GM18861 (cell line): Measurements from ENCODE around the gene SKOR1.
A peak's percentile ranks its signal among the peaks of the same experiment; 100 is the strongest.

Source experiments
- ATAC-seq: cut with Tn5 transposase; IDR thresholded peaks from one replicate; pipeline ENCODE4 v1.9.1; 2021; ENCODE audit not compliant: unreplicated experiment

SKOR1 gene

DNA sequence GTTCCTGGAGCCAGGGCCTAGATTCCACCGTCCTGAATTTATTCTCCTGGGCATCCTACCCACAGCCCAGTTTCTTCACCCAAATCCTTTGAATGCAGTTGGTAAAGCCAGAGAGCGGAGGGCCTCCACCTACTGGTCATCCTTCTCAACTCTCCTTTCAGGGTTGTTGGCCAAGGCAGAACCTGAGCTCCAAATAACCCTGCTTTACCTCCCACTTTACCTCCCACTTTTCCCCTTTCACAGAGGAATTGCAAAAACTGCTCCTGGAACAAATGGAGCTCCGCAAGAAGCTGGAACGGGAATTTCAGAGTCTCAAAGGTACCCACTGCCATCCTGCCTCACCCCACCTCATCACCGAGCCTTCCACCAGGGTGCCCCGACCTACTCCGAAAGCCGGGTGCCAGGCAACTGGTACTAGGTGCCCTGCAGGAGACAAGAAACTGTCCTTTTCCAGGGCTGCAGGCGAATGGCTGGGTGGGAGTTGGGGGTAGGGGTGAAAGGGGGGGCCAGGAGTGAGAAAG lies 6.8 kb downstream of the SKOR1 start:
- no peak for ATAC-seq

DNA sequence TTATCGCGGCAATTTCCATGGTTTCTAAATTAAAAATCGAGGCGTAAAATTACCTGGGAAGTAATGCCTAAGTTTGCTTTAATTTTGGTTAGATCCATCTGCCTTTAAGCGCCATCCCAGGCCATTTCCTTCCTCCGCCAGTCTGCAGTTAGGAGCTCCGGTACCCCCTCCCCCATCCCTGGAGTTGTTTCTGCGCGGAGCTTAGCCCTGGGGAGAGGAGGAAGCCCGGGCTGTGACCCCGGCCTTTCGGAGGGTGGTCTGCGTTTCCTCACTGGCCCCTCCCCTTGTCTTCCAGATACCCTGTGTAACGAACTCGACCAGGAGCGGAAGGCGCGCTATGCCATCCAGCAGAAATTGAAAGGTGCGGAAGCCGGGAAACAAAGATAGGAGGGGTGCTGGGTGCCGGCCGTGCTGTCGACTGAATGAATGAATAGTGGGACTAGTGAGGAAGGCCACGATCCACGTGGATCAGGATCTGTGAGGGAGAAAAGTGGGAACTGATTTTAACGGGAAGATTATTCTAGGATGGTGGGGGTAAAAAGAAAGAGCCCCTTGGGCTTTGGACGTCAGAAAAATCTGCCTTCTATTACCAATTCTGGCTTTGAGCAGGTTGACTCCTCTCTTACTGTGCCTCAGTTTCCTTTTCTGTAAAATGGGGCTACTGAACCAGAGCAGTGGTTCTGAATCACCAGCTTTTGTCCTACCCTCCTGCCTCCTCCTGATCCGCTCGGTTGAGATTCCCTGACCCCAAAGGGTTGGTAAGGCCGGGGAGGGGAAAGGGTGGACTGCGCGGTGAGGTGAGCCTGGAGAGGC lies 7.8 kb downstream of the SKOR1 start:
- no peak for ATAC-seq

DNA sequence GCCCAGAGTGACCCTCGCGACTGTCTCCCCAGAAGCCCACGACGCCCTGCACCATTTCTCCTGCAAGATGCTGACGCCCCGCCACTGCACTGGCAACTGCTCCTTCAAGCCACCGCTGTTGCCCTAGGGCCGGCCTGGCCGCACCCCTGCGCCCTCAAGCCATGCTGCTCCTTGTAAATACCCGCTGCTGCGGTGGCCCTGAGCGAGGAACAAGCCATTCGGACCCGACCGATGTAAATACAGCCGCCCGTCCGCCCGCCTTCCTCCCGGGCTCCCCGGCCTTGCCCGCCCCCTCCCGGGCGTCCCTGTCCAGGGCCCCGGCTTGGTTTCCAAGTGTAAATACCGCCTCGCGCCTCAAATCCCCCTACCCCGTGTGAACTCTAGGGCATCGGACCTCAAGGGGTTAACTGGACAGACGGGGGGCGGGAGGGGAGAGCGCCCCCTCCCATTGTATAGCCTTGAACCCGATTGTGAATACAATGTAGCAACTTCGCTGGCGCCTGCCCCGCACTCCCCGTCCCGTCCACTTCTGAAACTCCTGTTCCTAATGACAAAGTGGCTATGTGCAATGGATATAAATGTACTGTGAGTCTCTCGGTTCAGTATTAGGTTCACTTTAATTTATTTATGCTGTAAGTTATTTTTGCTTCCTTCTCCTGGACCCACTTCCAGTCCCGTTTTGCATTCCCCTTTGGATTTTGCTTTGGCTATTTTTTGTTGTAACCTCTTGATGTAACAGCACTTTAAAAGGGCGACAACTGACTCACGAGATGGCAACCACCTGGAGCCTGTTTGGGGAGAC lies 8.6 kb downstream of the SKOR1 start:
- no peak for ATAC-seq

DNA sequence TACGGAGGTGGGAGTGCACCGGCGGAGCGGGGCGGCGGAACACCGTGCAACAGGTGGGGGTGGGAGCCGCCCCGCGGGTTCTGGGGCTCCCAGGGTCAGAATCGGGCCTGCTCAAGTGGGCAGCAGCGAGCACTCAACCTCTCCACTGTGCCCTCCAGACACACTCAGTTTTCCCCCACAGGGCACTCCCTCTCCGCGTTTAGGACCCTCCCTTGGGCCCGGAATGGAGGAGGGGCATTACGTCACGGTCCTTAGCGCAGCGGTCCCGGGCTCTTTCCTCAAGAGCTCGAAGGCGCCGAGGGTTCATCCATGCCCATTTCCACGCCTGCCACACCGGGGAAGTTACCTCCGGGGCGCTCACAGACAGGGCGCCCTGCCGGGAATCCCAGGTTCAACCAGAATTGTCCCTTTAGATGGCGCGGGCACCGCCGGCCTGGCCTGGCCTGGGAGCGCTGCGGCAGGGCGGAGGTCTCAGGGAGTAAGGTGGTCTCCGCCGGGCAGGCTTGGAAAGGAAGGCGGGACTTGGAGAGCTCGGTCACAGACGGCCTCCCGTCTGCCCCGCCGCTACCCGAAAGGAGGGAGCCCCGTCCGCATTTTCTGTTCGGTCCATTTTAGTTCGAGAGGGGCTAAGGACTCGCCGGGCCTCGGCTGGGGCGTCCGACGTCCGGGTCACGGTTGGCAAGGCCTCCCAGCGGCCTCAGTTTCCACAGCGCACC lies 9.4 kb downstream of the SKOR1 start:
- ATAC-seq = no peak

DNA sequence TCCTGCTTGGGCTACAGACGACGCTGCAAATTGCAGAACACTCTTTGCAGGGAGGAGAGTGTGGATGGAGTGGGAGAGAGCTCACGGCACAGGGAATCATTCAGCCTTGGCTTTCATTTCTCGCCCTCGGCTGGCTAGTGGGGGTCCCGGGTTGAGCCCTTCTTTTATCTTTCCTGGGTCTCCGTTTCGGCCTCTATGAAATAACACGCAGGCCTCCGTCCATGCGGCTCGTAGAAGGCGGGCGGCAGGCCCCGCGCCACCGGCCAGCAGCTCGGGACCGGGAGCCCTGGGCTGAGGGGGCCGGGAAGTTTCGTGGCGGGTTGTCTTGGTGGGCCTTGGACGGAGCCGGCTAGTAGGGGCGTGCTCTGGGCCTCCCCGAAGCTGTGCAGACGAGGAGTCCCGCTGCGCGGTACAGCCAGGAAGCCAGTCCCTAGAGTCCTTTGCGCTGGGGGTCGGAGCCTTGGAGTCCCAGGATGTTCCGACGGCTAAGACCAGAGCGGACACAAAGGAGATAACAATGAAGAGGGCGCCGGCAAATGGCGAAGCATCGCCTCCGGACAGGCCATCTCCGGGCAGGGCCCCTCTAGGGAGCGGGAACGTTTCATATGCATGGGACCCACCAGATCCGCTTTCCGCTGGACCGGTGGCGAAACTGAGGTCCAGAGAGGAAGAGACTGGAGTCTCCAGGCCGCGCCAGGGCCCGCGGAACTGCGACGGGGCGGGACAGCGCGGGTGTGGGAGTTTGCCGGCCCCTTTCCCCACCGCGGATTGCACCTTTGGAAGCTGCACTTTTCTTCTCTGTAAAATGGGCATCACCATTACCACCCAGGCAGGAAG lies 10.2 kb downstream of the SKOR1 start:
- ATAC-seq = no peak

DNA sequence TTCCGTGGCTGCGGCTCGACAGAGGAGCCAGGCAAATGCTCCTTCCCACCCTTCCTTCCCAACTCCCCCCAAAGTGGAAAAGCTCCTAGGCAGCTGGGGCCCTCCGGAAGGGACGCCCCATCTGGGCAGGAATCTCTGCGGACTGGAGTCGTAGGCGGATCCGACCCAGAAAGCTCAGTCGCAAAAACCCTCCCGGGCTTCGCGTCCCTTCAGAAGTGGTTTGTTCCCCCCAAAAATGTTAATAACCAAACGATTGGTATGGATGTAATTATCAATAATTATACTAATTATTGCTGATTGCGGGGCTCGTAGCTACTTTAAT lies 10.8 kb downstream of the SKOR1 start:
- no peak for ATAC-seq

DNA sequence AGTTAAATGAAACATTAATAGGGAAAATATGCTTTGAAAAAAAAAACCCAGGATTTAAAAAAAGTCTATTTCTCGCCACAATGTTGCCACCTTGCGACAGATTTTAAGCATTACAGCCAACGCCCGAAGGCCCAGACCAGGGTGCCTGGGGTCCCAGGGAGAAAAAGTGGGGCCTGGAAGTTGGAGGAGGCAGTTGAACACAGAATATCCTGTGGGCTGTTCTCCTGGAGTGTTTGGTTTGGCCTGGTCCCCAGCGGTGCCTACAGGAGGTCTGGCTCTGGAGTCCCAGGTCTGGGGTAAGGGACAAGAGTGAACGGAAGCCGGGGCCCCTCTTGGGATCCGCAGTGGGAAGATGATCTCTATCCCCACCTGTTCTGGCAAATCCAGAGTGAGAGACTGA lies 11.2 kb downstream of the SKOR1 start:
- no peak for ATAC-seq

DNA sequence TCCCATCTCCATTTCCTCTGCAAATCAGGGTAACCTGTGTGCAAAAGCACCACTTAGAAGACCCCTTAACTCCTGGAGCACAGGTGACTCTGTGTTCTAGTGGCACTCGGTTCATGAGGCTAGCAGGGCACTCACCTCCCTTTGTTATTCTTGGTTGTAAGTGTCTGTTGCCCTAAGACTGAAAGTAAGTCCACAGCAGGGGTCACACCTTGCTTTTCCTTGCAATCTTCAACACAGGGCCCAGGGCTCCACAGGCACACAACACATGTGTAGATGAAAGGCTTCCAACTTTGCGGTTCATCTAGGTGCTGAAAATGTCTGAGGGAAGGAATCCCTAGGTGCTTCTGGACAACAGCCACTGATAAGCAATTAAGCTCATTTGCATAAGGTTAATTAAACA lies 11.6 kb downstream of the SKOR1 start:
- no peak for ATAC-seq

DNA sequence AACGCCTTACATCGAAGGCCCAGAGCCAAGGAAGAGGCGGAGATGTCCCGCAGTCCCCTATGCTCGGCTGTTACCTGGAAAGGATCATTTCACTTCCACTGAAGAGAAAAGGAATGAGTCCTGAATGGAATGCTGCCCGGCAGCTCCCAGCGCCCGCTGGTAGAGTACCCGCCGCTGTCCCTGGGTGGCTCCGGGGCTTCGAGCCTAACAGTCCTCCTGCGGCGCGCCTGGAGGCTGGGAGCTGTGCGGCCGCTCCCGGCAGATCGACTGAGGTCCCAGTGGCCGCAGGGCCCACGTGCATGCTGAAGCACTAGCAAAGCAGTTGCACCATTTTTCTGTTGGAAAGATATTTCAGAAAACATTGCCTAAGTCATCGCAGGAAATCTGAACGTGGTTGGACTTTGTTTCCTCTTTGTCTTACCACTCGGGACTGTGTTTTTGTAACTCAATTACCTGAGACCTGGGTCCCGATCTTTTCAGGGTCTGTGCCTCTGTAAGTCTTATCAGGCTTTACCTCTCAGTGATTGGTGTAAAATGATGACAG lies 13.6 kb downstream of the SKOR1 start:
- ATAC-seq = no peak

DNA sequence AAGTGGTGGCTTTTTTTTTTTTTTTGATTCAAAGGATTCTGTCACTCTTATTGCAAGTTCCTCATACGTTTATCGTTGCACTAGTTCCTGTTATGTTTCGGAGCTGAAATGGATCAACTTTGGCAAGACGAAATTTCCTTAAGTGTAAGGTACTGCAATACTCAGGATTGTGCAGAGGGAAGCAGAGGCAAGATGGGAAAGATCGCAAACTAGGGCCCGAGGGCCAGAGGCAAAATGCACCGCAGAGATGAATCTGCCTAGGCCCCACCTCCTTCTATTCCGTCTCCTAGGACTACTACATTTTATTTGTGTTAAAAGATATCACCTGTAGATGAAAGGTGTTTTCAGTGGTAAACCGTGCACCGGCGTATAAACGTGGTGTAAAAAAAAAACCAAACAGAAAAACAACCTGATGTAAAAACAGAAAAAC lies 14.2 kb downstream of the SKOR1 start:
- ATAC-seq = no peak

DNA sequence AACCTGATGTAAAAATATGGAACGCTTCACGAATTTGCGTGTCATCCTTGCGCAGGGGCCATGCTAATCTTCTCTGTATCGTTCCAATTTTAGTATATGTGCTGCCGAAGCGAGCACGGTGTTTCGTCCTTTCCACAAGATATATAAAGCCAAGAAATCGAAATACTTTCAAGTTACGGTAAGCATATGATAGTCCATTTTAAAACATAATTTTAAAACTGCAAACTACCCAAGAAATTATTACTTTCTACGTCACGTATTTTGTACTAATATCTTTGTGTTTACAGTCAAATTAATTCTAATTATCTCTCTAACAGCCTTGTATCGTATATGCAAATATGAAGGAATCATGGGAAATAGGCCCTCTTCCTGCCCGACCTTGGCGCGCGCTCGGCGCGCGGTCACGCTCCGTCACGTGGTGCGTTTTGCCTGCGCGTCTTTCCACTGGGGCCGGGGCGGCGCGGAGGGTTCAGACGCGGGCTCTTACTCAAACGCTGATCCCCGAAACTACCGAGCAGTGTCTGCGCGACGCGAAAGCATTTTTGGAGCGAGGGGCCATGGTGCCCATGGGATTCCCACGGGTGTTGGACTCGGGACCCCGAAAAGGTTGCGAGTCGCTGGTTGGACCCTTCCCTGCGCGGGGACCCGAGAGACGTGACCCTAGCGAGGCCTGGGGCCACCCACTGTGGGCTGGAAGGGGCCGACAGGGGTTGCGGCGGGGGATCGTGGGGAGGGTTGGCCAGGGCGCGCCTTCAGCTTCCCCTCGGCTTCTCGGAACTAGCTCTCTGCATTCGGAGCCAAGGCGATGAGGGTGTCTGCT lies 14.8 kb downstream of the SKOR1 start, which contains the start of gene RNU6-1:
Gene RNU6-1, minus strand, starts transcription at position 117 of the 820 bp plus-strand sequence.
- ATAC-seq = peak; percentile 64

DNA sequence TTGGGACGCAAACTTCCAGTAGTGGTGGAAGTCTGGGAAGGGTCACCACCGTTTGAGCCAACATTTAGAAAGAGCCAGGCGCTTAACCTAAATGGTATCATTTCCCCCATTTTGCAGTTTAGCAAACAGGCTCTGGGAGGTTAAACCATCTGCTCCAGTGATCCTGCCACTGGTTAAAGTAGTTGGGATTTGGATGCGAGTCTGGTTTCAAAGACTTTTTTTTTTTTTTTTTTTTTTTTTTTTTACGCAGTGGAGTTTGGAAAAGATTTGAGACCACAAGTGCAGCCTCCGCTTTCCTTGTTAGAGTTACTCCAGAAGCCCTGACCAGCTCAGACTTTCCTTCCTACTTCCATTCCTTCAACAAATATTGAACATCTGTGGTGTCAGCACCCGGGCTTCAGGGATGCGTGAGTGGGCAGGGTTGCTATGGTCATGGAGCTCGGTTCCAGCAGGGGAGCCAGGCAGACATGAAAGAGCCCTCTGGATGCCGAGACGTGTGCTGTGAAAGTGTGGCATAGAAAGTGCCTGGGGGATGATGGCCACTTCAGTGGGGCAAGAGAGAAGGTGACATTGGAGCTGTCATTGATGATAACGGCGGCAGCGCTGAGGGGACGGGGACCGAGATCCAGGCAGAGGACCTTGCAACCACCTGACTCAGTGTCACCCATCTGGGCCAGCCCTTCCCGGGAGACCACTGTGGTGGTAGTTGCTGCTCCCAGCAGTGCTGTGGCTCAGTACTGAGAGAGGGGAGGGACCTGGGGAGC lies 15.6 kb downstream of the SKOR1 start:
- no peak for ATAC-seq

DNA sequence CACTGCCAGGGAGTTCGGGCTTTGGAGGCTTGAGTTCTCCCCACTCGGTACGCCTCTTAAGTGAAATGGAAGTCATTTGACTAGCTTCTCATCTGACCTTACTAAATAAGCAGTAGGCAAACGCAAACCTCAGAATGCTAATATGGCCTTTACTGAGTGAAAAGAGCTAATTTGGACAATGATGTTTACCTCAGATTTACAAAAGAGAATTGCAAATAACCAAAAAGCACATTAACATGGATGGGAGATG lies 16.1 kb downstream of the SKOR1 start:
- ATAC-seq = no peak

DNA sequence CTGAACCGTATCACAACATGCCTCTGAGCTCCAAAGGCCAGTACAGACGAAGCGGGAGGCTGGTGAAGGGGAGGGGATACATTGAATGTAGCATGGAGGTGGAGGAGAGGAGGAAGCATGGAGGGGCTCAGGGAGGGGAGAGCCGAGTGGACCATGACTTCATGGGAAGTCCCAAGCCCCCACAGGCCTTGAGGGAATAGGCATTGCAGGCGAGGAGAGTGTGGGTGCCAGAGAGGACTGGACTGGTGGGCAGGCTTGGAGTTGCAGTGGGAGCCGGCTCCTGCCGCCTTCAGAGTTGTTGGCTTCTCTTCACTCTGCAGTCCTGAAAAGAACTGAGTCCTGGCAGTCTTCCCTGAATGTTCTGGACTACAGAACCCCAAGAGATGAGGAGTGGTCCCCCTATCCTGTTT lies 17.8 kb downstream of the SKOR1 start:
- no peak for ATAC-seq

DNA sequence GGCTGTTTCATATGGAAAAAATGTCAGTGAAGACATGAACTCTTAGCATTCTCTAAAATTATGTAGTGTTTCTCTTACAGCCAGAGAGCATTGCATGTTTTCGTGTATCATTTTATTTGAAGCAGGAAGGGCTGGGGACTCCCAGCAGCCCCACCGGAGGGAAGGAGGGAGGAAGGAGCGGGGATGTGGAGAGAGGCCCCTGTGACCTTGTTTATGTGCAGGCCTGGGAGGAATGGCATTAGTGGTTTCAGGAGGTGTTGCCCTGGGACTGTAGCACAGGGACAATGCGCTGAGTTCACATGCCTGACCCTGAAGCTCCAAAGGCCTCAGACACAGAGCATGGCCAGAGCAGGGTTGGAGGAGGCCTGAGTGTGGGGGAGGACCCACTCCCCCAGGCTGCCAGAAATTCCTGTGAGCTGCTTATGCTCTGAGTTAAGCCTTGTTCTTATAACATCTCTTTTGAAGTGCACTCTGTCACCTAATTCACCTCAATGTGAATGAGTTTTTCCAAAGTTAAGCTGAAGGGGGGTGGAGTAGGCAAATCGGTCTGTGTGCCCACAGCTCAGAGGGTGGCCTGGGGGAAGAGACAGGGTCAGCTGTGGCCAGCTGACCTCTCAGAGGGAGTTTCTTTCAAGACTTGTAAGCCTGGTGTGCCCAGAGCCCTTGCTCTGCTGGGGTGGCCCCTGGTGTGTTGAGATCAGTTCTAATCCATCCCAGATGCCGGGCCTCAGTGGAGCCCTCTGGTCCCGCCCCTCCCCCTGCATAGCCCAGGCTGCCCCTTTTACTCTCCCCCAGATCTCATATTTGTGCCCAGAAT lies 18.5 kb downstream of the SKOR1 start:
- ATAC-seq = no peak

DNA sequence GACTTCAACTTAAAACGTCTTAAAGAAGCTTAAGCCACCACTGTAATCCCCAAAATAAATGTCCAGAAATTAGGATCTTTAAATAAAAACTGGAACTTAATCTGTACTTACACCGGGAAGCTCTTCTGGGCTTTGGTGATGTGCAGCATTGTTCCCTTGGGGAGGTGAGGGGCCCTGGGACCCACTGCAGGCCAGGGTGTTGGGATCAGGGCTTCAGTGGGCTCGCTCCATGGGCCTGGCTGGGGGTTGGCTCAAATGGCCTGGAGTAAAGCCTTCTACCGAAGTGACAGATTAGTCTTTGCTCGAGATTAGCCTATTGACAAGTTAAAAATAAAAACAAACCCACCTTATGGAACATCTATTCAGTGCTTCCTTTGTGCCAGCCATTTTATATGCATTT lies 20.7 kb downstream of the SKOR1 start:
- ATAC-seq = no peak

DNA sequence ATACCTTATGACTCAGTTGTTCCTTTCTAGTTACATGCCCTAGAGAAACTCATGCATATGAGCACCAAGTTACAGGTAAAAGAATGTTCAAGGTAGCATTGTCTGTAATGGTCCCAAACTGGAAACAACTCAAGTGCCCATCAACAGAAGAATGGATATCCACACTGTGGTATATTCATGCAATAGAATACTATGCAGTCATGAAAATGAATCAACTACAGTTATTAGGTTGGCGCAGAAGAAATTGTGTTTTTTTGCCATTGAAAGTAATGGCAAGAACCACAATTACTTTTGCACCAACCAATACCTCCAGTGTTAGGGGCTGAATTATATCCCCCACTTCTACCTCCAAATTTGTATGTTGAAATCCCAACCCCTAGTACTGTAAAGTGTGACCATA lies 24.2 kb downstream of the SKOR1 start:
- ATAC-seq = no peak

DNA sequence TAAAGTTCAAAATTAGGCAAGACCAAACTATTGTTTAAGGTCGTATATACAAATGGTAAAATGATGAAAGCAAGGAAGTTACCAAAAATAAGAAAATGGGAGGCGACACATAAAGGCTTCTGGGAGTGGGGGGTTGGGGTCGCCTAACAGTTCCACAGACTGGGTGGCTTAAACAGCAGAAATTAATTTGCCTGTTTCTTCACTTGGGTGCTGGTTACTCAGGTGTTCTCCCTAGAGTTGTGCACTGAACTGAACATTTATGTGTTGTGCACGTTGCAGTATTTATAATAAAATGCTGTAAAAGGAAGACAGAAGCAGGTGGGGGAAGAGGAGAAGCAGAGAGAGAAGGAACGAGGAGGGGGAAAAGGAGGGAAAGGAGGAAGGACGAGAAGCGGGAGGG lies 25.0 kb downstream of the SKOR1 start:
- ATAC-seq = no peak
